Cardiac fibroblast (primary cell): ENCODE data around the gene UBAP1.
"Not testable (repeated sequence)": the region's sequence is repeated elsewhere in the genome, so short reads cannot be mapped to it uniquely, and the experiment has no call there.

Source experiments
- DNase-seq, 2 donors: peaks; one replicate each; pipeline versions ENCODE4 v3.0.0 to v3.0.0-alpha.2; 2010; ENCODE audit warnings: low read depth in 2 of 2
- H3K4me3 ChIP-seq, 2 donors: replicated peaks in 1 of 2; 1 replicate in 1 of 2; 2 replicates in 1 of 2; pipeline ENCODE4 v1.5.1; 2011; ENCODE audit warnings: low read depth in 2 of 2, low read length in 2 of 2, mild to moderate bottlenecking in 2 of 2, moderate library complexity in 1 of 2
- CTCF ChIP-seq: IDR thresholded peaks from one replicate; pipeline ENCODE4 v1.5.1; 2011; ENCODE audit warnings: low read depth, mild to moderate bottlenecking, low read length, inconsistent platforms

UBAP1 gene

GRCh38 chr9:34267660-34268059 lies 88.8 kb downstream of the UBAP1 start:
- TF ChIP-seq CTCF = no peak
- no peak for DNase-seq
- H3K4me3 ChIP-seq = no peak overlapping the region

GRCh38 chr9:34271265-34272006 lies 92.6 kb downstream of the UBAP1 start:
- DNase-seq = no peak
- H3K4me3 ChIP-seq = no peak overlapping the region
- no peak for TF ChIP-seq CTCF

GRCh38 chr9:34272101-34272541 lies 93.3 kb downstream of the UBAP1 start:
- H3K4me3 ChIP-seq = no peak overlapping the region
- peak in 1 of 2 donors; percentile 49 for DNase-seq
- TF ChIP-seq CTCF = no peak

GRCh38 chr9:34273588-34273987 lies 94.7 kb downstream of the UBAP1 start:
- DNase-seq, H3K4me3 ChIP-seq: not testable (repeated sequence)

- no peak overlapping the region for H3K4me3 ChIP-seq
- TF ChIP-seq CTCF = no peak
- no peak for DNase-seq
These were observed 97.0 kb downstream of the UBAP1 start for GRCh38 chr9:34275811-34276210.

- no peak overlapping the region for H3K4me3 ChIP-seq
- no peak for TF ChIP-seq CTCF
- DNase-seq = no peak
These were observed 97.9 kb downstream of the UBAP1 start for GRCh38 chr9:34276772-34277171.

GRCh38 chr9:34279411-34279810 lies 100.6 kb downstream of the UBAP1 start:
- H3K4me3 ChIP-seq = no peak overlapping the region
- peak; percentile 29 to 36 for DNase-seq
- TF ChIP-seq CTCF = no peak
